D721Med (cell line): Measurements from ENCODE around the gene ZNF253.
A peak's percentile ranks its signal among the peaks of the same experiment; 100 is the strongest.
"Not testable (repeated sequence)": the region's sequence is repeated elsewhere in the genome, so short reads cannot be mapped to it uniquely, and the experiment has no call there.

Source experiments
- DNase-seq: peaks from one replicate; pipeline ENCODE4 v3.0.0; 2011; ENCODE audit warnings: low spot score; ENCODE audit not compliant: insufficient read length
- FAIRE-seq: peaks from 2 replicates; lab custom pipeline; 2011; peaks lifted over from hg19 to GRCh38; lab: Jason Lieb, UNC
- TF ChIP-seq, protein P1 (sequence below): IDR thresholded peaks from 2 replicates; pipeline ENCODE4 v1.5.1; 2012; ENCODE audit warnings: mild to moderate bottlenecking, control low read depth; ENCODE audit not compliant: insufficient read depth; ENCODE audit errors: missing control alignments

The ZNF253 gene

DNA sequence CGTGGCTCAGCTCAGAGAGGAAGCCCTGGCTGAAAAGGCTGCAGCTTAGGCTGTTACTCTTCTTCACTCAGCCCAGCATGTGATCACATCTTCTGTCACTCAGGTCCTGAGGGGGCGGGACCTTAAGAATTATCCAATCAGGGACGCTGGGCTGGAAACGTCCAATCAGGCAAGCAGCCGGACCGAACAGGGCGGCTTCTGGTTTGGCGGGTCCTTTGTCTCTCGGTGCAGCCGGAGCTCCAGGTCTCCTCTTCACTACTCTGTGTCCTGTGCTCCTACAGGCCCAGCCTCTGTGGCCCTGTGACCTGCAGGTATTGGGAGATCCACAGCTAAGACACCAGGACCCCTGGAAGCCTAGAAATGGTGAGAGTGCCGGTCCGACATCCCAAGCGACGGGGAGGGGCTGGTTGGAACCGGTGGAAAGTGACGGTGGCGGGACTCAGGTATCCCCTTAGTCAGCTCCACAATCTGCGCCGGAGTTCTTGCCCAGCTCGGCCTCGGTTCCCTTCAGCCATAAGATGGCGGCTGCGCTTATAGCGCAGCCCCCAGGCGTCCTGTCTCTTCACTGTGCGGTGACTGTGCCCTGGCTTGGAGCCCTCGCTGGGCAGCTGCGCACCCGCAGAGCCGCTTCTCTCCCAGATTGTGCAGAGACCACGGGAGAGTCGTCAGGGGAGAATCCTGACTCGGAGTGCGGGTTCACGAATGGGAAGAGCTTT lies 35.2 kb downstream of the ZNF253 start, which contains the start of gene ZNF93:
Gene ZNF93, plus strand, starts transcription at position 218 of the 716 bp plus-strand sequence. Its CDS starts 143 bp downstream, at position 361.
- FAIRE-seq (peak; percentile 81), DNase-seq (peak; percentile 67)
- TF ChIP-seq, protein P1, sequence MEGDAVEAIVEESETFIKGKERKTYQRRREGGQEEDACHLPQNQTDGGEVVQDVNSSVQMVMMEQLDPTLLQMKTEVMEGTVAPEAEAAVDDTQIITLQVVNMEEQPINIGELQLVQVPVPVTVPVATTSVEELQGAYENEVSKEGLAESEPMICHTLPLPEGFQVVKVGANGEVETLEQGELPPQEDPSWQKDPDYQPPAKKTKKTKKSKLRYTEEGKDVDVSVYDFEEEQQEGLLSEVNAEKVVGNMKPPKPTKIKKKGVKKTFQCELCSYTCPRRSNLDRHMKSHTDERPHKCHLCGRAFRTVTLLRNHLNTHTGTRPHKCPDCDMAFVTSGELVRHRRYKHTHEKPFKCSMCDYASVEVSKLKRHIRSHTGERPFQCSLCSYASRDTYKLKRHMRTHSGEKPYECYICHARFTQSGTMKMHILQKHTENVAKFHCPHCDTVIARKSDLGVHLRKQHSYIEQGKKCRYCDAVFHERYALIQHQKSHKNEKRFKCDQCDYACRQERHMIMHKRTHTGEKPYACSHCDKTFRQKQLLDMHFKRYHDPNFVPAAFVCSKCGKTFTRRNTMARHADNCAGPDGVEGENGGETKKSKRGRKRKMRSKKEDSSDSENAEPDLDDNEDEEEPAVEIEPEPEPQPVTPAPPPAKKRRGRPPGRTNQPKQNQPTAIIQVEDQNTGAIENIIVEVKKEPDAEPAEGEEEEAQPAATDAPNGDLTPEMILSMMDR, result no peak

DNA sequence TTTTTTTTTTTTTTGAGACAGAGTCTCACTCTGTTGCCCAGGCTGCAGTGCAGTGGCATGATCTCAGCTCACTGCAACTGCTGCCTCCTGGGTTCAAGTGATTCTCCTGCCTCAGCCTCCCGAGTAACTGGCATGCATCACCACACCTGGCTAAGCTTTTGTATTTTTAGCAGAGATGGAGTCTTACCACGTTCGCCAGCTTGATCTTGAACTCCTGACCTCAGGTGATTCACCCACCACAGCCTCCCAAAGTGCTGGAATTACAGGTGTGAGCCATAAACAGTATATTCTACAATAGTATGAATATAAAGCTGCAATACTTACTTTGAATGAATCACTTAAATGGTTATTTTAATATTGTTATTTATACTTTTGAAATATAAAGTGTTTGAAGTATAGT lies 41.9 kb downstream of the ZNF253 start:
- not testable (repeated sequence) for FAIRE-seq, DNase-seq

DNA sequence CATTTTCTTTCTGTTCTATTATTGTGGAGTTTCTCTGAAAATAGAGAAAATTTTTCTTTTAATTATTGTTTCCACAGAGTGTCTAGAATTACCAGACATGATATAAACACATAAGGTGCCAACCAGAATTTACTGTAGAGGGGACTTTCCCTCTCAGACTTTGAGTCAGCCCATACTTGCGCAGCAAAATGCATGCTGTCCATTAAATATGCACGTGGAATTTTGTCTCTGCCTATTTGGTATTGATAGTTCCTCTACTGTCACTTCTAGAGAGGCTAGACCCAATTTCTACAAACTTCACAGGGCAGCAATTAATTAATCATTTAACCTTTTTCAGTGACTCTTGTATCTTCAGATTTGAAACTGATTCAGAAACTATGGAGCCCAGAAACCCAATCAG lies 44.0 kb downstream of the ZNF253 start:
- TF ChIP-seq, protein P1, result no peak
- DNase-seq (no peak), FAIRE-seq (no peak)

DNA sequence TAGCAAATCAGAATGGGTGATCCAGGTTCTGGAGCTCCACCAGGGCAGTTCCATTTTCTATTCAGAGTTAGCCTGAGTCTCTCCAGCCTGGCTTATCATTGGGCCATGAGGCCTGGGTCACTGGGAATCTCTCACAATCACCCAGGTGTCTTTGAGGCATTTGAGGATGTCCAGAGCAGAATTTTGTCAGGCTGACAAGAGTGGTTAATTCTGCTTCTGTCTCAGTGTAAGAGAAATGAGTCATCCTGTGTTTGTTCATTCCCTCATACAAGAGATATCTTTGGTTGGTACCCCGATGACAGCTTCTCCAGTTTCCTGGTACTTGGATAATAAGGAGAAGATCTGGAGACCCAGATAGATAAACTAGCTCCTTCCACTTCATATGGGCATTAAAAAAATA lies 45.5 kb downstream of the ZNF253 start:
- TF ChIP-seq, protein P1, result no peak
- no peak for DNase-seq
- no peak for FAIRE-seq

DNA sequence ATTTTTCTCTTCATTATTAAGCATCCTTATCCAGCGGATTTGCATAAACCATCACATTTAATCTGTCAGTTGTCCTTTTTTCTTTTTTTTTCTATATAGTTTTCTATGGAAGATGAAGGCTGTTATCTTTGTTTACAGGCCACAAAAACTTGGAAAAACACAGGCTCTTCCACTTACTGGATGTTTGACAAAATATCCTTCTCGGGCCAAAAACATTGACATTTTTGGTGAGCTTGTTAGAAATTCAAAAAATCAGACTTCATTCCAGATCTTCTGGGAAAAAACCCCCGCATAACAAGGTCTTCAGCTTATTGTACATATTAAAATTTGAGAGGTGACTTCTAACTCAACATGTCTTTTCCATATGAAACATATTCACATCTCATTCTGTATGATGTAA lies 48.9 kb downstream of the ZNF253 start:
- DNase-seq (no peak), FAIRE-seq (no peak)
- TF ChIP-seq, protein P1, result no peak

DNA sequence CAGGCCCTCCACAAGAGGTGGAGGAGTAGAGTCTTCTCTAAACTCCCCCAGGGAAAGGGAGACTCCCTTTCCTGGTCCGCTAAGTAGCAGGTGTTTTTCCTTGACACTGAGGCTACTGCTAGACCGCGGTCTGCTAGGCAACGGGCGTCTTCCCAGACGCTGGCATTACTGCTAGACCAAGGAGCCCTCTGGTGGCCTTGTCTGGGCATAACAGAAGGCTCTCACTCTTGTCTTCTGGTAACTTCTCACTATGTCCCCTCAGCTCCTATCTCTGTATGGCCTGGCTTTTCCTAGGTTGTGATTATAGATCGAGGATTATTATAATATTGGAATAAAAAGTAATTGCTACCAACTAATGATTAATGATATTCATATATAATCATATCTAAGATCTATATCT lies 64.7 kb downstream of the ZNF253 start:
- TF ChIP-seq, protein P1, result peak; percentile 13
- not testable (repeated sequence) for FAIRE-seq, DNase-seq

DNA sequence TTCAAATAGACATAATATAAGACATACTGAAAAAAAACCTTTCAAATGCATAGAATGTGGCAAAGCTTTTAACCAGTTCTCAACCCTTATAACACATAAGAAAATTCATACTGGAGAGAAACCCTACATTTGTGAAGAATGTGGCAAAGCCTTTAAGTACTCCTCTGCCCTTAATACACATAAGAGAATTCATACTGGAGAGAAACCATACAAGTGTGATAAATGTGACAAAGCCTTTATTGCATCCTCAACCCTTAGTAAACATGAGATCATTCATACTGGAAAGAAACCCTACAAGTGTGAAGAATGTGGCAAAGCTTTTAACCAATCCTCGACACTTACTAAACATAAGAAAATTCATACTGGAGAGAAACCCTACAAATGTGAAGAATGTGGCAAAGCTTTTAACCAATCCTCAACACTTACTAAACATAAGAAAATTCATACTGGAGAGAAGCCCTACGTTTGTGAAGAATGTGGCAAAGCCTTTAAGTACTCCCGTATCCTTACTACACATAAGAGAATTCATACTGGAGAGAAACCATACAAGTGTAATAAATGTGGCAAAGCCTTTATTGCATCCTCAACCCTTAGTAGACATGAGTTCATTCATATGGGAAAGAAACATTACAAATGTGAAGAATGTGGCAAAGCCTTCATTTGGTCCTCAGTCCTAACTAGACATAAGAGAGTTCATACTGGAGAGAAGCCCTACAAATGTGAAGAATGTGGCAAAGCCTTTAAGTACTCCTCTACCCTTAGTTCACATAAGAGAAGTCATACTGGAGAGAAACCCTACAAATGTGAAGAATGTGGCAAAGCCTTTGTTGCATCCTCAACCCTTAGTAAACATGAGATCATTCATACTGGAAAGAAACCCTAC lies 68.0 kb downstream of the ZNF253 start:
- DNase-seq, FAIRE-seq: not testable (repeated sequence)

DNA sequence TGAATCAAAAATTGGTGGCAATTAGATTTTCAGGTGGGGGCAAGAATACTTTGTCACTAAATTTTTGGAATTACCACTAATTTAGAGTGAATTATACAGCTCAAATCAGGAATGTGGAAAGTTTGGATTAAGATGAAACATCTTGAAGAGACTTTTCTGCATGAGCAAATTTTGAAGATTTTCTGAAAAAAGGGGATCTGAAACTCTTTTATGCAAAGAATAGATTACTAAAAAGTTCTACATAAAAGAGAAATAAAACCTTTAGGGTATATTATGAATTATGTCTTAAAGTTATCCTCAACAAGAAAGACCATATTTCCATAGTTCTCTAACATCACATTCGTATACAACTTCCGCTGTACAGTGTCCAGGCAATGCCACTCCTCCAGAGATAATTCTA lies 71.7 kb downstream of the ZNF253 start:
- TF ChIP-seq, protein P1, result no peak
- no peak for FAIRE-seq
- no peak for DNase-seq
